ENCODE data around the gene LDAH.

The LDAH gene

DNA sequence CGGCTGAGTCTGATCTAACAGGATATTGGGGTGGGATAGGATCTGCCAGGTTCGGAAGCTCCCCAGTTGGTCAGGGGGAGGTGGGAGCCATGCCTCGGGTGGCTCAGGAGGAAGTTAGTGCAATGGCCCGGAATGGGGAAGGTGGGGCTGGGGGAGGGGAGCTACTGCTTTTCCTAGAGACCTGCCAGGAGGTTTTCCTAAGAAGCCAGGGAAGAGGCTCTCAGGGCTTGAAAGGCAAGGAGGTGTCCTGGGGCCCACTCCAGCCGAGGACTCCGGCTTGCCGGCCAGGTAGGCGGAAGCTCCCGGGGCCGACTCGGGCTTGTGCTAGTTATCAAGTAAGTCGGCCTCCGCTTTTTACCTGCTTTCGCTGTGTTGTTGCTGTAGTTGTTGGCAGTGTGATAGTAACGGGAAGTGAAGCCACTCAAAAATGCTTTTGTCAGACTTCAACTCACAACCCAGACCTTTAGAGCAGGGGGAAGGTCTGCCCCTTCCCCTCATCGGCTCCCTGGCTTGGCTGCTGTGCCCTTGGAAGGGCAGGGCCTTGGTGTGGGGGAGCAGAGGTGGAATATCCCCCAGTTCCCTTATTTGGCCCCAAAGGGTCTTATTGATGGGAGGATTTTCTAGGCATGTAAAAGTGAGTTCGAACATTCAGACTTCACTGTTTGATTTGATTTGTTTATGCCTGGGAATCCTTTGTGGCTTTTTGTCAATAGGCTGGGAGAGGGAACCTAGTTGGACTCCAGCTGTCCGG, 150.5 kb downstream of the LDAH start:
- no peak overlapping the region for H3K4me3 ChIP-seq (ENCODE audit: low read length)
- DNase-seq (ENCODE audit: low read depth, low spot score), result no peak

DNA sequence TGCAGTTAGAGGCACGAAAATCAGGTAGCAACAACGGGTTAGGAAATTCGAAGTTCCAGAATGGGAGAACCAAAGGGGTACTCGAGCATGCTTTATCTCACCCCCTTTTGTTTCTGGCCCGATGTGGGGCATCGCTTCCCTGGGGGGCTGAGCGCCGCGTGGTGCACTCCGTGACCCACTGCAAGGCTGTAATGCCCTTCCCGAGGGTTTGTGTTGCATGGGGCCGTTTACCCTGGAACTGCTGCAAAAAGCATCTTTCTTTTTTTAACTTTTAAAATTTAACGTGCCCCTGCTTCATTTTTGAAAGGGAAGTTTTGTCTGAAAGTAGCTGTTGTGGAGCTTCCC, 151.2 kb downstream of the LDAH start:
- H3K4me3 ChIP-seq (ENCODE audit: low read length), result no peak overlapping the region
- no peak for DNase-seq (ENCODE audit: low read depth, low spot score)

DNA sequence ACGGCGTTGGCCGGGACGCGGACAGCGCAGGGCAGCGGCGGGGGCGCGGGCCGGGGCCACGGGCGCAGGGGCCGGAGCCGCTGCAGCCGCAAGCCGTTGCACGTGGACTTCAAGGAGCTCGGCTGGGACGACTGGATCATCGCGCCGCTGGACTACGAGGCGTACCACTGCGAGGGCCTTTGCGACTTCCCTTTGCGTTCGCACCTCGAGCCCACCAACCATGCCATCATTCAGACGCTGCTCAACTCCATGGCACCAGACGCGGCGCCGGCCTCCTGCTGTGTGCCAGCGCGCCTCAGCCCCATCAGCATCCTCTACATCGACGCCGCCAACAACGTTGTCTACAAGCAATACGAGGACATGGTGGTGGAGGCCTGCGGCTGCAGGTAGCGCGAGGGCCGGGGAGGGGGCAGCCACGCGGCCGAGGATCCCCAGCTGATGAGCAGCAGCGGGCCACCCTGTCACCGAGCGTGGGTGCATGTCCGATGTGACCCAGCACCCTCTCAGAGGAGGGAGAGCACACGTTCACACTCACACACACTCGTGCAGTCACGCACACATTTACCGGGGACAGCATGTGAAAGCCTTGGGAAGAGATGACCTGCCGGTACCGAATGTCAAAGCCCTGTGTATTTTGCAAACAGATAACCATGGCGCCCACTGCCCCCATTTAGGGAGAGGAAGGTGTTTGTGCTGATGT, 151.7 kb downstream of the LDAH start:
- no peak for DNase-seq (ENCODE audit: low read depth, low spot score)
- H3K4me3 ChIP-seq (ENCODE audit: low read length), result no peak overlapping the region

DNA sequence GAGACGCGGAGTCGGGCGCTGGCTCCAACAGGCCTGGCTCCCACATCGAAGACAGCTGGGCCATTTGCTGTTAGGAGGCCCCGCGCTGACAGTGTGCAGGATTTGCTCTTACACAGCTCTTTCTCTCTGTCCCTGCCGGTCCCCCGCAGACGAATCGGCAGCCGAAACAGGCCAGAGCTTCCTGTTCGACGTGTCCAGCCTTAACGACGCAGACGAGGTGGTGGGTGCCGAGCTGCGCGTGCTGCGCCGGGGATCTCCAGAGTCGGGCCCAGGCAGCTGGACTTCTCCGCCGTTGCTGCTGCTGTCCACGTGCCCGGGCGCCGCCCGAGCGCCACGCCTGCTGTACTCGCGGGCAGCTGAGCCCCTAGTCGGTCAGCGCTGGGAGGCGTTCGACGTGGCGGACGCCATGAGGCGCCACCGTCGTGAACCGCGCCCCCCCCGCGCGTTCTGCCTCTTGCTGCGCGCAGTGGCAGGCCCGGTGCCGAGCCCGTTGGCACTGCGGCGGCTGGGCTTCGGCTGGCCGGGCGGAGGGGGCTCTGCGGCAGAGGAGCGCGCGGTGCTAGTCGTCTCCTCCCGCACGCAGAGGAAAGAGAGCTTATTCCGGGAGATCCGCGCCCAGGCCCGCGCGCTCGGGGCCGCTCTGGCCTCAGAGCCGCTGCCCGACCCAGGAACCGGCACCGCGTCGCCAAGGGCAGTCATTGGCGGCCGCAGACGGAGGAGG, 152.4 kb downstream of the LDAH start:
- no peak for DNase-seq (ENCODE audit: low read depth, low spot score)
- H3K4me3 ChIP-seq (ENCODE audit: low read length), result no peak overlapping the region

DNA sequence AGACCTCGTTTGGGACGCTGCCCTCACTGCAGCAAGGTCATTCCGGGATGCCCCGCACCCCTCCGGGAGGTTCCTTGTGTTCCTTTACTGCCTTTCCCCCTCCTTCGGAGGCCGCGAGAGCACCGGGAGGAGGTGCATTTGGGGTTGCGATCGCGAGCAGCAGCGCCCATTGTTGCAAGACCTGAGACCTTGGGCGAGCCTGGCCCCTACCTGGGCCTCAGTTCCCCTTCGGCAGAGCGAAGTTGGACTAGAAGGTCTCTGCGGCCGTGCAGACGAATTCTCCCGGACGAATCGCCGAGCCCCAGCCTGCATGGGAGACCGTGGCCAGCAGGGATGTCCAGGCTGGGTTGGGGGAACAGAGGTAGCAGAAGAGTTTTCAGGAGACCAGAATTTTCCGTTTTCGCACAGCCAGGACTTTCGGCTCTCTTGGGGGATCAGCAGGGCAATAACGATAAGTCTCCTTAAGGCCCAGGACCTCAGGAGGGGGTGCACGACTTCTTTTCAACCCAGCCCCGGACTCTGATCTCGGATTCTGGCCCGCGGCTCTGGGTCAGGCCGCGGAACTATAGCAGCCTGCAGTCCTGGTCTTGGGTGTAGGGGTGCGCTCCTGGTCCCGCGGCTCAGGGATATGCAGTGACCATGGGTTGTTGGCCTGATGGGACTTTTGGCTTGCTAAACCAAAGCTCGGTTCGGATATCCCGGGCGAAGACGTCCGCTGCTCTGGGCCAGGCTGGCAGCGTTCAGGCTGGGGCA, 153.2 kb downstream of the LDAH start:
- H3K4me3 ChIP-seq (ENCODE audit: low read length), result no peak overlapping the region
- DNase-seq (ENCODE audit: low read depth, low spot score), result no peak

DNA sequence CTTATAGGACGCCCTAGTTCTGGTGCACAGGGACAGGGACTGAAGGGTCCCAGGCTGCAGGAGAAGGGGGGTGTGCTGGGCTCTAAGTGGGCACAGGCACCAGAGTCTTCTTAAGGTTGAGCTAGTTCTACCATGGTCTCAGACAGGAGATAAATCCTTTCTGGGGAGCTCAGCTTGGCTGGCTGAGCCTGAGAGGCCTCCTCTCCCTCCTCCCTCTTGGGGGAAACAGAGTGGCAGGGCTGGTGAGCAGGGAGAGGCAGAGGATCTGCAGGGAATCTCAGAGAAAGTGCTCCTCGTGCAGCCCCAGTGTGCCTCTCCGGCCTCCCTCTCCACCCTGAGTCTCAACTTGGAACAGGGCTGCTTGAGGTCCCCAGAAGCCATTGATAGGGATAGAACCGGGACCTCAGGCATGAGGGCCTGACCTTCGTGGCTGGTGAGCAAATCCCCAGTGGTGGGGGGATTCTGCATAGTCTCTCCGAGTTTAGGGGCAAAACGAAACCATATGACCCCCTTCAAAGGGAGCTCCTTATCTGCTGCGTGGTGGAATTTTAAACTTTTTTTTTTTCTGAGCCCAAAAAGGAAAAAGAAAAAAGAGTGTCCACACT, 153.9 kb downstream of the LDAH start:
- no peak for DNase-seq (ENCODE audit: low read depth, low spot score)
- H3K4me3 ChIP-seq (ENCODE audit: low read length), result no peak overlapping the region

DNA sequence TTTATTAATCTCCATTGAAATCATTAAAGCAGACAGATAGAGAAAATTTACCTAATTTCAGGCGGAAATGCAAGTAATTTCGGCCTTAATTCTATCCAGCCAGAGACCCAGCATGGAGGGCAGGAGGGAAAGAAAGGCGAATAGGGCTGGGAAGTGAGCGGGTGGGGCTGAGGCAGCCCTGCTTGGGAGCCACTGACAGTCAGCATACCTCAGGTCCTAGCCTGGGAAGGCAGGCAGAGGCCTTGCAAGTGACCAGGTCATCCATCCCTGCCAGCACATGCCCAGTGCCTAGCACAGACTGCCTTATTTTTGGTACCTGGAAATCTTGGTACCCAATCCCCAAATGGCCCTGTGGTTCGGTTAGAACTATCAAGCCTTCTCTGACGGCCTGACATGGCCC, 154.4 kb downstream of the LDAH start:
- H3K4me3 ChIP-seq (ENCODE audit: low read length), result no peak overlapping the region
- DNase-seq (ENCODE audit: low read depth, low spot score), result no peak

DNA sequence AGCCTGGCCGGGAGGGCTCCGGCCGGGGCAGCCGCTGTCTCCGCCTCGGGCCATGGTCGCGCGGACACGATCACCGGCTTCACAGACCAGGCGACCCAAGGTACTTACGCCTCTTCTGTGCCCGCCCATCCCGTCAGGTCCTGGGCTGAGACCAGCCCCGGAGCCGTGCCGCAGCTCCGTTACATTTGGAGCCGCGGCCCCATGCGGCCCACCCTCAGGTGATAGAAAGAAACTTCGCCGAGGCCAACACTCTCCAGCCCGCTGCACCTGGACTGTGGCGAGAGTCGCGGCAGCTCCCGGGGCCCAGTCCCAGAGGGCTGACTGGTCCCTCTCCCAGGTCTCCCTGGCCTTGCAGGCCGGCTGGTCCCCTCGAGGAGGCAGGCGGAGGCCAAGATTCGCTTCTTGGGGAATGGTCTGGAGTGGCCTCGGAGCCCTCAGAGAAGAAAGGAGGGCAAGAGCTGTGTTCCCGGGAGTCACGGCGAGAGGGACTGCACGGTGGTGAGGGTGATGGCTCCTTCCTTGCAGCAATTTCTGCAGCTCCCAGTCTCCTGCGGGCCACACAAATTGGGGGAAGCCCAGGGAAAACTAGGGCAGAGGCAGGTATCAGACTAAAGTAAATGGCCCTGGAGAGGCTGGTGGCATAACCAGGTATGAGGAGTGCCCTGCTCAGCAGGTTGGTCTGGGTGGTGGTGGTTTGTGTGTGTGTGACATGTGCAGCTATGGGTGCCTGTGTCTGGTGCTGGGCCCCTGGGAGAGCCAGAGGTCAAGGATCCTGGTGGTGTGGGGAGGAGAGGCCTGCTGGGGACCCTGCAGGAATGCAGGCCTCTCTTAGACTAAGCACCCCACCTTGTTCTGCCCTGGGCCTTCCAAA, 155.1 kb downstream of the LDAH start:
- DNase-seq (ENCODE audit: low read depth, low spot score), result no peak
- no peak overlapping the region for H3K4me3 ChIP-seq (ENCODE audit: low read length)

DNA sequence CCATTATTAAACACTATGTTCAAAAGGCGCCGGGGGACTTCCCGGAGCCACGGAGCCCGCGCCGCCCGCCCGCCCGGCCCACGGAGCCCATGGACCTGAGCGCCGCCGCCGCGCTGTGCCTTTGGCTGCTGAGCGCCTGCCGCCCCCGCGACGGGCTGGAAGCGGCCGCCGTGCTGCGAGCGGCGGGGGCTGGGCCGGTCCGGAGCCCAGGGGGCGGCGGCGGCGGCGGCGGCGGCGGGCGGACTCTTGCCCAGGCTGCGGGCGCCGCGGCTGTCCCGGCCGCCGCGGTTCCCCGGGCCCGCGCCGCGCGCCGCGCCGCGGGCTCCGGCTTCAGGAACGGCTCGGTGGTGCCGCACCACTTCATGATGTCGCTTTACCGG, 155.8 kb downstream of the LDAH start:
- H3K4me3 ChIP-seq (ENCODE audit: low read length), result no peak overlapping the region
- no peak for DNase-seq (ENCODE audit: low read depth, low spot score)

DNA sequence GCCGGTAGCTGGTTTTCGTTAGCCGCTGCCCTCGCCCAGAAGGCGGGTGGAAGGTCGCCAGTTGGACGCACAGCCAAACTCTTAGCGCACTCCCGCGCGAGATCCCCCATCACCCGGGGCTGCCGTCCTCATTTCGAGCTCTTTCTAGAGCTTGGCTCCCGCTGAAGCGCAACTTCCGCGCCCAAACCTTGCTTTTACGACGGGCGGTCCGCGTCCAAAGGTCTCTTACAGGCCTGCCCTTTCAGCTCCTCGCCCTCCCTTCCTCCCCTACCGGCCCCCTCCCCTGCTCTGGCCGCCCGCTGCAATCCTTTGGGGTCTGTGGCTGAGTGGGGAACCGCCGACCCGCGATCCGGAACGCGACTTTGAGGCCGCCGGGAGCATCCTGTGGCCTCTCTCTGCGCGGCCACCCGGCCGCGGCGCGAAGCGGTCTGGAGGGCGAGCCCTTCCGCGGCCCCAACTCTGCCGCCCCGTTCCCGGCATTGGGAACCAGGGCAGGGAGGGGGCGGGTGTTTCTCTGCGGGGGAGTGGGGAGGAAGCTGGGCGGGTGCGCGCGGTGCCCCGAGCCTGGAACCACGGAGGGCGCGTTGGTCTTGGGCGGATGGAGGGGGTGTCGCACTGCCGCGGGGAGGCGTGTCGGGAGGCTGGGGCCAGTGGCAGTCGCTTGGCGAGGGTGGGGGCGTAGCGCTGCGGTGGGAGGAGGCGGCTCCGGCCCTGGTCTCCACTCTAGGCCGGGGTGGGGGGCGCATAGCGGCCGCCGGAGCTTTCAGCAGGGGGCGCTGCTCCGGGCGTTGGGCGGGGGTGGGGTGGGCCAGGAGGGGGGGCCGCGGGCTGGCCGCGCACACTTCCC, 156.4 kb downstream of the LDAH start, which contains the start of gene GDF7:
GDF7 (plus strand) TSS at position 841 of the 847 bp plus-strand sequence. CDS start 96 bp downstream, outside the sequence.
- no peak within 1 kb of the TSS for H3K4me3 ChIP-seq (ENCODE audit: low read length)
- DNase-seq (ENCODE audit: low read depth, low spot score), result no peak

DNA sequence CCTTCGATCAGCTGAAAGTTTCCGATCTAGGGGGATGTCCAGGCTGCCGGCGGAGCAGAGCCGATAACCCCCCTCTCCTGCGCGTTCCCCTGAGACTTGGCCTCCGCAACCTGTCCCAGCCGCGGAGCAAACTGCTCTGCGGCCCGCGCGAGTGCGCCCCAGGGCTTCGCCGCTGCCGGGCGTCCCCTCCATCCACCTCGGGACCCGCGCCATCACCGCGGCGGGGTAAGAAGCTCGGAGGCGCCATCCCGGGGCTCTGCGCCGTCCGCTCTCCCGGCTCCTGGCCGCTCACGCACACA, 156.9 kb downstream of the LDAH start:
- H3K4me3 ChIP-seq (ENCODE audit: low read length), result no peak overlapping the region
- DNase-seq (ENCODE audit: low read depth, low spot score), result no peak

DNA sequence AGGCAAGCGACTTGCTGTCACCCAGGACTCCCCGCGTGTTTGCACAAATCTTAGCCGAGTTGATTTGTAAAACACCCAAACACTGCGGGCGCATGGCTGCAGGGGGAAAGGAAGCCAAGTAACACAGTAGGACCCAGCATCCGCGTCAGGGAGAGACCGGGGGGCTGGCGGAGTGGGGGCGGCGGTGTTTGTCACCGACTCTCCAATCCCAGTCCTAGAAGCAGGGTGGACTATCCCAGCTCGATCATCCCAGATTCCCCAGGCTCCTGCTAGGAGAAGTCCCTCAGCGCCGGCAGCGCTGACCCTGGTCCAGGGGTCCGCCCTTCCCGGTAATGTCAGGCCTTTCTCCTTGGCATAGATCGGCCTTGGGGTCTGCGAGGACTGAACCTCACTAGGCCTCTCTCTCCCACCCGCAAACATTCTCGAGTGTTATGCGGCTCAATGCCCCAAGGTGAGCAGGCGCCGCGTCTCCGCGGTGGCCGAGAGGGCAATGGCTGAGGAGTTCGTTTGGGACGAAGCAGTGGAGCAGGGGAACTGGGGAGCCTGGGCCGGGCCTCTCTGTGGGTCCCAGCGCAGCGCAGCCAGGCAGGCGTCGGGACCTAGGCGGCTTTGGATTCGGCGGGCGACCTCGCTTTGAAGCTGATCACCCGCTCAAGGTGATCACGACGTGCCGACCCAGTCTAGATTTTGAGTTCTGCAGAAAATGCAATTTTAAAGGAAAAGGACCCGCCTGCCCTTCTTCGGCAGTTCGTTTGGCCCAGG, 157.5 kb downstream of the LDAH start:
- no peak for DNase-seq (ENCODE audit: low read depth, low spot score)
- no peak overlapping the region for H3K4me3 ChIP-seq (ENCODE audit: low read length)

DNA sequence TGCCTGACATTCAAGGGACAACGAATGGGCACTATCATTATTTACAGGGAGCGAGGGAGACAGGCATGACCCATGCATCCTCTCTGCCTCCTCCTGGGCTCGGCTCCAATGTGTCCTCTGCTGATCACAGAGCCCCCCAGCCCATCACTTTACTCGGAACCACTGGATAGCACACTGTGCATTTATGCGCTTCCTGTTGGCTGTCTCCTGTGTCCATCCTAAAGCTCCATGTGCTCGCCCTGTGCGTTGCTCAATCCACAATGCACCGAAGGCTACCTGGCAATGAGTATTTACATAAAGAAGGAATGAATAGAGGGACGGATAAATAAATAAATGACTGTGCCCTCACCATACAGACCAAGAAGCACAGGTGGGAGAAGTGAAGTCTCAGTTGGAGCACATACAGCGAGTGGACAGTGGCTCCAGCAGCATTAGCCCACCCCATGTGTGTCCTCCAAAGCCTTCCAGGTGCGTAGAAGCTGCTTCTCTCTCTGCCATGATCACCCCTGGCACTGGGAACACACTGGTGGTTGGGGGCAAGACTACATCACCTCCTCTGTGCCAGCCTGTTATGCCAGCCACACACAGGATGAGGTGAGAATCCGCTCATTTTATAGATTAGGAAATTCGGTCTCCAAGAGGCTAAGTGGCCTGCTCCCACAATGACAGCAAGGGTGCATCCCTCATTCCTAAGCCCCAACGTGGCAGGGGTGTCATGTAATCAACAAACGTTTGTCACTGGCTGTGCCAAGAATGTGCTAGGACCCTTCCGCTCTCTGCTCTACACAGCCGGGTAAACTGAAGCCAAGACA, 158.3 kb downstream of the LDAH start:
- H3K4me3 ChIP-seq (ENCODE audit: low read length), result no peak overlapping the region
- no peak for DNase-seq (ENCODE audit: low read depth, low spot score)

DNA sequence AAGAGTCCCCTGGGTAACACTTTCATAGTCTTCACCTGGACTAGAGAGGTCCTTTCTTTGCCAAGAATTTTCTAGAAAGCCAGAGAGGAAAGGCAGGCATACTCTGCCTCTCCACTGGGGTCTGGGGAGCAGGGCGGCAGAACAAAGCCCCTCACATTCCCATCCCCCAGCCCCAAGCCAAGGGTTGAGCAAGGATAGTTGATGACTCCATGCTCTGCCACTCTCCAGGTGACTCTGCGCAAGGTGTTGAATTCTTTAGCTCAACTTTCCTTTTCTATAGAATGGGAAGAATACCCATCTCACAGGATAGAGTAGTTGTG, 158.9 kb downstream of the LDAH start:
- H3K4me3 ChIP-seq (ENCODE audit: low read length), result no peak overlapping the region
- no peak for DNase-seq (ENCODE audit: low read depth, low spot score)

DNA sequence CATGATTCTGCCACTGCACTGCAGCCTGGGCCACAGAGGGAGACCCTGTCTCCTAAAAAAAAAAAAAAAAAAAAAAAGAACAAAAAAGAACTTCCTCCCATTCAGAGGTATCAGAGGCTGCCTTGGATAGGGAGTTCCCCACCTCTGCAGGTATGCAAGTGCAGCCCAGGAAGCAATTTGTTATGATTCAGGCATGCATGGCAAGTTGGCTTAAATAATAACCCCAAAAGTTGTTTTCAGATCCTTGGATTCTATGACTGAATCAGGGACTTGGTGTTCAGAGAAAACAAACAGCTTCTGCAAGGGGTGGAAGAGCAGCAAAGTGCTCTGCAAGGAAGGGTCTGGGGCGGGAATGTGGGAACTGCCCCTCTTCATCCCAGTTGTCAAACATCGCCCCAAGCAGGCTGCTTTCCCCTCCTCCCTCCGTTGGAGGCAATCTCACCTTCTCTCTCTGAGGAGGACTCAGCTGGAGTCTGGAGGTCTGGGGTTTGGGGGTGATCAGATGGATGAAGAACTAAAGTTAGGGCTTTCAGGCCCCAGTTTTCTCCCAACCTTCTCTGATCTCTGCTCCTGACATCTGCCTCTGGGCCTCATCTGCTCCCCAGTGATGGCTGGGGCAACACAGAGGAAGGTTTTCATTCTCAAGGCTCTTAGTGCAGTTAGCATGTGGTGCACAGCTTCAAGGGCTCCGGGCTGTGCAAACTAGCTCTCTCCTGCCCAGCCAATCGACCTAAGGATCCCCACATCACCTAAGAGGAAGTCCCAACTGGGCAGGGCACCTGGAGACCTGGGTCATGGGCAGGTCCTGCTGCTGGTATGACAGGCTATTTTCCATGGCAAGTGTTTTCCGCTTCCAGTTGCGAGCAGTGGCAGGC, 159.5 kb downstream of the LDAH start:
- no peak overlapping the region for H3K4me3 ChIP-seq (ENCODE audit: low read length)
- no peak for DNase-seq (ENCODE audit: low read depth, low spot score)
